HG02642 (cell line): Measurements from ENCODE around the gene FAM50A.
A peak's percentile ranks its signal among the peaks of the same experiment; 100 is the strongest.

ENCODE experiments used
- ATAC-seq: cut with Tn5 transposase; IDR thresholded peaks from one replicate; pipeline ENCODE4 v1.9.1; 2021; ENCODE audit warnings: mild to moderate bottlenecking; ENCODE audit not compliant: unreplicated experiment, poor library complexity

FAM50A gene

GRCh38 chrX:154460326-154460725 is 16.4 kb downstream of the FAM50A start:
- ATAC-seq = no peak

DNA sequence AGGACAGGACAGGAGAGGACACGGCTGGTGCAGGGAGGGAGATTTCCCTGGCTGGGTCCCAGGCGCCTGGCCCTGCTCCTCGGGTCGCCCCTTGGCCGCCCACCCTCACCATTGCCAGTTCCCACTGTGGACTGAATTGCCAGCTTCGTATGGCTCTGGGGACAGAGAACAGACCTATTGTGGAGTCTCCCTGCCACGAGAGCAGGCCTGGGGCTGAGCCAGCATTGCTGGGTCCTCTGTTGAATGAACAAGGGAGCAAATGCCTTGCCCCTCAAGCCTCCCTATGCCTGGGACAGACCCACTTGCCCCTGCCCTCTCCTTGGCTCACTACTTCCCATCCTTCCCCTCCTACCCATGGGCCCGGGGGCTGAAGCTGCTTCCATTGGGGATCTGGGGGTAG is 18.5 kb downstream of the FAM50A start:
- no peak for ATAC-seq

DNA sequence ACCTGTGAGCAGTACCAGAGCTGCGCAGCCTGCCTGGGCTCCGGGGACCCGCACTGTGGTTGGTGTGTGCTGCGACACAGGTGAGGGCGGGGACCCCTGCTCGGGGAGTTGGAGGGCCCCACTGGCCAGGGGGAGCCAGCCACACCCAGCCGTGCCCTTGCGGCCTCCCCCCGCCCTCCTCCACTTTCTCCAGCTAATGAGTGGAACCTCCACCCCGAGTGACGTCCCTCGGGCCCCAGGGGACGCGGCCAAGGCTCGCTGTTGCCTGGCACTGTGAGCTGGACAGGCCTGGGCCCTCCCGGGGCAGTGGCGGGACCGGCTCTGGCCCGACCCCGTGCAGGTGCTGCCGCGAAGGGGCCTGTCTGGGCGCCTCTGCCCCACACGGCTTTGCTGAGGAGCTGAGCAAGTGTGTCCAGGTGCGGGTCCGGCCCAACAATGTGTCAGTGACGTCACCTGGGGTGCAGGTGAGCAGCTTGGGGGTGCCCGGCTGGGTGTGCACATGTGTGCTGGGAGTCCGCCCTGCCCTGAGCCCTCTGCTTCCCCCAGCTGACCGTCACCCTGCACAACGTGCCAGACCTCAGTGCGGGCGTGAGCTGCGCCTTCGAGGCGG is 19.8 kb downstream of the FAM50A start:
- no peak for ATAC-seq

DNA sequence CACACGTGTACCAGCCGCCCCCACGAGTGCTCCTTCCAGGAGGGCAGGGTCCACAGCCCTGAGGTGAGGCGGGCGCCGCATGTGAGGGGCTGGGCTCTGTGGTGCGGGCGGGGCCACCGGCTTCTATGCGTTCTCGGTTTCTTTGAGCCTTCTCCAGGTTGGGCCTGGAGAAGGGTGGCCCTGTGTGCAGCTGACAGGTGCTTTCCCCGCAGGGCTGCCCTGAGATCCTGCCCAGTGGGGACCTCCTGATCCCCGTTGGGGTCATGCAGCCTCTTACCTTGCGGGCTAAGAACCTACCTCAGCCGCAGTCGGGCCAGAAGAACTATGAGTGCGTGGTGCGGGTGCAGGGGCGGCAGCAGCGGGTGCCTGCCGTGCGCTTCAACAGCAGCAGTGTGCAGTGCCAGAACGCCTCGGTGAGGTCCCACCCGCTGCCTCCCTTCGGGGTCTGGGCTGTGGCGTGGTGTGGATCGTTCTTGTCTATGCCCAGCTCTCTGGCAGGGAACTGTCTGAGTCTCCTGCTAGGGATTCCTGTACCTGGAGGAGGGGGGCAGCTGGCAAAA is 20.9 kb downstream of the FAM50A start:
- ATAC-seq = no peak

DNA sequence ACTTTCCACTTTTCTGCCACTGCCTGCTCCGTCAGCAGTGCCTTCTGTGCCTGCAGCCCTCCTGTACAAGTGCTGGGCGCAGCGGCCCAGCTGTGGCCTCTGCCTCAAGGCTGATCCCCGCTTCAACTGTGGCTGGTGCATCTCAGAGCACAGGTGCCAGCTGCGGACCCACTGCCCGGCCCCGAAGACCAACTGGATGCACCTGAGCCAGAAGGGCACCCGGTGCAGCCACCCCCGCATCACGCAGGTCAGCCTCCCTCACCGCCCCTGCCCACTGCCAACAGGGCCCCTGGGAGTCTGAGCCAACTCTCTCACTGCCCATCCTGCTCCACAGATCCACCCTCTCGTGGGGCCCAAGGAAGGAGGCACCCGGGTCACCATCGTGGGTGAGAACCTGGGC is 21.7 kb downstream of the FAM50A start:
- ATAC-seq = no peak

GRCh38 chrX:154466036-154466435 is 22.1 kb downstream of the FAM50A start:
- no peak for ATAC-seq

GRCh38 chrX:154466907-154467306 is 23.0 kb downstream of the FAM50A start:
- ATAC-seq = no peak

DNA sequence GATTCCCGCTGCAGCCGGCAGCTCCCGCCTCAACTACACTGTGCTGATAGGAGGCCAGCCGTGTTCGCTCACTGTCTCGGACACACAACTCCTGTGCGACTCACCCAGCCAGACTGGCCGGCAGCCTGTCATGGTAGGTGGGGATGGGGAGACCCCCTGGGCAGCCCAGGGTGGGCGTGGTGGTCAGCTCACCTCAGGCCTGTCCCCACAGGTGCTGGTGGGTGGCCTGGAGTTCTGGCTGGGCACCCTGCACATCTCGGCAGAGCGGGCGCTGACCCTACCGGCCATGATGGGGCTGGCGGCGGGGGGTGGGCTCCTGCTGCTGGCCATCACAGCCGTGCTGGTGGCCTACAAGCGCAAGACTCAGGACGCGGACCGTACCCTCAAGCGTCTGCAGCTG is 23.6 kb downstream of the FAM50A start:
- ATAC-seq = no peak

DNA sequence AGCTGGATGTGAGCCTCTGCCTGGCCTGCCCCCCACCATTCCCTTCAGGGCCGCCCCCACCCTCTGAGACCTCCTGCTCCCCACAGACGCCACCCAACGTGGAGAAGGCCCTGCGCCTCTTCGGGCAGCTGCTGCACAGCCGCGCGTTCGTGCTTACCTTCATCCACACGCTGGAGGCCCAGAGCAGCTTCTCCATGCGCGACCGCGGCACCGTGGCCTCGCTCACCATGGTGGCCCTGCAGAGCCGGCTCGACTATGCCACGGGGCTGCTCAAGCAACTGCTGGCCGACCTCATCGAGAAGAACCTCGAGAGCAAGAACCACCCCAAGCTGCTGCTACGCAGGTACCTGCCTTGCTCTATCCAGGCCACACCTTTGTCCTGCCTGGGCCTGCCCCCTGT is 24.3 kb downstream of the FAM50A start:
- no peak for ATAC-seq

- no peak for ATAC-seq
Measured at GRCh38 chrX:154469114-154469513, 25.2 kb downstream of the FAM50A start.

GRCh38 chrX:154469880-154470279 is 25.9 kb downstream of the FAM50A start:
- no peak for ATAC-seq

DNA sequence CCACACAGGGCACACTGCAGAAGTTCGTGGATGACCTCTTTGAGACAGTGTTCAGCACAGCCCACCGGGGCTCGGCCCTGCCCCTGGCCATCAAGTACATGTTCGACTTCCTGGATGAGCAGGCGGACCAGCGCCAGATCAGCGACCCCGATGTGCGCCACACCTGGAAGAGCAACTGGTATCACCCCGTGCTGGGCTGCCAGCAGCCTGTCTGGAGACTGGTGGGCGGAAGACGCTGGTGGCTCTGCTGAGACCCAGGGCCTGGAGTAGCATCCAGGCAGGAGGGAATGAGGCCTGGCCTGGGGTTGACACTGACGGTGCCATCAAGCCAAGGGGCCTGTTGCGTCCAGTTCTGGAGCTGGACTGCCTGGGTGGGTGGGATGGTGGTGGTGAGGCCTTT is 26.5 kb downstream of the FAM50A start:
- ATAC-seq = no peak

- ATAC-seq = no peak
Measured at GRCh38 chrX:154470914-154471568, 27.1 kb downstream of the FAM50A start.

DNA sequence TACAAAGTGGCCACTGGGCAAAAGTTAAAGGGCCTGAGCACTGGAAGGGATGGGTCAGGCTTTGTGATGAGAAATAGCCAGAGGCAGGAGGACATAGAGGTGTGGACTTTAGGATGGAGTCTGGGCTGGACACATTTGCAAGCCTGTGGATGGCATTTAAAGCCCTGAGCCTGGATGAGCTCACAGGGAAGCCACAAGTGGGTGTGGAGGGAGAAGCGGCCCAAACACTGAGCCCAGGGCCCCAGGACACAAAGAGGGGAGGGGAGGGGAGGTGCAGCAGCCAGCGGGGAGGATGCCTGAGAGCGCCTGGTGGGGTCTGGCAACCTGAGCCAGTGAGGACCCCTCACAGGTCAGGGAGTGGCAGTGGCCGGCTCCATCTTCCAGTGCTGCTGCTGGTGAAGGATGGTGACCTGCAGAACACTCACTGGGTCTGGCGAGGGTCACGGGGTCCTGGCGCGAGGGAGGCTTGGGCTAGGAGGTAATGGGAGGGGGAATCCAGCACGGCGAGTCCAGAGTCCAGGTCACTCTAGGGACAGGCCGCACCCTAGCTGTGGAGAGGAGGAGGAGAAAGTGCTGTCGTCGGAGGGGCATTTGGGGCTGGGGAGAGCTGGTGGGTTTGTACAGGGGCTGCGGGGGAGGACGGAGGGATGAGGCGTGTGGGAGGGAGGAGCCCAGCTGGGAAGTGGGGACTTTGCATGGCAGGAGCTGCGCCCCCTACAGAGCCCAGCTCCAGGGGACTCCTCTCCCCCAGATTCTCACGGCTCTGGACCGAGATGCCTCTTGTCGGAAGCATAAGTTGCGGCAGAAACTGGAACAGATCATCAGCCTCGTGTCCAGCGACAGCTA is 28.1 kb downstream of the FAM50A start:
- ATAC-seq = no peak

GRCh38 chrX:154472685-154473632 is 29.0 kb downstream of the FAM50A start:
- no peak for ATAC-seq

DNA sequence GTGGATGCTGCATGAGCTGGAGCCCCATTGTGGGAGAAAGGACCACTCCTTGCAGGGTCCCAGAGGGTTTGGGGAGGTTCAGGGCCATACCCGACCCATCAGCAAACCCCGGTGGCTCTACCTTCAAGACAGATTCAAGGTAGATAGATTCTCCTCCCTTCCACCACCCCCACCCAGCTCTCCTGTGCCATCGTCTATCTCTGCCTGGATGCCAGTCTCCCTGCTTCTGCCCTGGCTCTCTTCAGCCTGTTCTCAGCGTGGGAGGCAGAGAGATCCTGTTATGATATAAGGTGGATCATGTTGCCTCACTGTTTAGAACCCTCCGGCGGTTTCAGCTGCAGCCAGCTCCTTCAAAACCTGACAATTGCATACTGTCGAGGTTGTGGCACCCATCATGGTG is 29.7 kb downstream of the FAM50A start:
- ATAC-seq = no peak

DNA sequence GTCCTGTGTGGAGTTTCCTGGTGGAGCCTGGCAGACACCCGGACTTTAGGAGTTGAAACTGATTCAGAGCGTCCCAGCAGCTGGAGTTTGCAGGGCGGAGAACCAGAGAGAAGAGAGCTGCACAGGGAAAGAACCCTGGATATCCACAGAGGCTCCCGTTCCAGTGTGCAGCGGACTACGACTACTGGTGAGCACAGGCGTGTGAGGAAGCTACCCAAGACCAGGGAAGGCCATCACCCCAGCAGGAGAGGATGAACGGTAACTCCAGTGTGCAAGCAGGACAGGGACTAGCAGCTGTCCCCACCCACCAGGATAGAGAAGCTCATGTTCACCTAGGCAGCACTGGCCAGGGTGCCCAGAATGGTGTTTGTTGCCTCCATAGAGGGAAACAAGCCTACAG is 32.9 kb downstream of the FAM50A start:
- no peak for ATAC-seq

- ATAC-seq = no peak
Measured at GRCh38 chrX:154477891-154478477, 34.0 kb downstream of the FAM50A start.

DNA sequence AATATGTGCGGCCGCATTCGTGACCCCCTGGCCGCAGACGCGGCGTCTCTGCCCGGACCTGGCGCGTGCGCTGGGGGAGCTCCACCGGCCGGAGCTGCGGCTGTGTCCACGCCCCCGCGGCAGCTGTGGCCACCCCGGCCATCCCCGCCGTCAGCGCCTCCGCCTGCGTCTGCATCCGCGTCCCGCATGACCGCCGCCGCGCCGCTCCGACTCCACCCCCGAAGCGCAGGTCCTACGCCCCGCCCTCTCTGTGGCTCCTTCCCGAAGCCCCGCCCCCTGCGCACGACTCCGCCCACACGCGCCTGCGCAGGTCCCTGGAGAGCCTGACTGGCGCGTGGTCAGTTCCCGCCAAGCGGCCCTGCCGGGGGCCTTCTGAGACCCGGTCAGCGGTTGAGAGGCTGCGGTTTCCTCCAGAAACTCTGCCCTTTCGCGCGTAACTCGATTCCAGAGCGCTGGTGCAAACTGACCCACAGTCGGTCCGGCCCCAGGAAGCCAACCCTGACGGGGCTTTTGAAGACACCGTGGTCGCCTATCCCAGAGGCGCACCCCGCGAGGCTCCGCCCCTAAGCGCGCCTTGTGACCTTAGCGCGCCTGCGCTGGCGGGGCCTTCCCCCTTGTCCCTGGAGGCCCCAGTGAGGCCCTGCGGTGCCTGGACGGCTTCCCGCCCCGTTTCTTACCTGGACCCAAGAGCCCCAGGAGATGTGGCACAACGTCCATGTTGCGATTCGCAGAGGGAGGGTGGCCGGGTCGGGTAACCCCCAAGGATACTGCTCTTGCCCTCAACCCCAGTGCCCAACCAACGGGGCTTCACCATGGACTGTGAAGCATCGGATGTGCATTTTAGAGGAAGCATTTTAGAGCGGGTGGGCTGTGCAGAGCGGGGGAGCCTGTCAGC is 35.0 kb downstream of the FAM50A start, which contains the start of gene LAGE3:
Gene LAGE3 (minus strand): TSS at position 554 of the 895 bp plus-strand sequence. CDS start 366 bp downstream, at position 188.
- ATAC-seq = peak; percentile 86
